Pancreas (tissue), 10 donors: ENCODE results near the gene ATXN10. TPM values are rescaled to one million over a fixed set of nuclear protein-coding genes. Genes with fewer than 3 reads are reported as not detected.

Source experiments
- ATAC-seq, 4 donors: fragments of 200-7000 bp; cut with Tn5 transposase; one replicate each; pipeline versions ENCODE4 v1.8.0 to v1.9.1; 2020; ENCODE audit warnings: mild to moderate bottlenecking in 4 of 4, moderate library complexity in 4 of 4
- DNase-seq, 6 donors: peaks; one replicate each; pipeline ENCODE4 v3.0.0-alpha.2; 2020
- FAIRE-seq: peaks from 2 replicates; lab custom pipeline; 2012; peaks lifted over from hg19 to GRCh38; lab: Jason Lieb, UNC
- H3K27ac ChIP-seq, 4 donors: fragments of 200-600 bp; sonication (generic); 1 replicate in 3 of 4; 2 replicates in 1 of 4; pipeline versions ENCODE4 v1.5.0 to v1.8.0; 2020
- H3K27me3 ChIP-seq, 4 donors: fragments of 200-600 bp; one replicate each; pipeline ENCODE4 v1.8.0; 2021
- H3K36me3 ChIP-seq, 3 donors: fragments of 200-600 bp; sonication (generic) in 1 of 3; one replicate each; pipeline versions ENCODE4 v1.5.0 to v1.8.0; 2020 to 2021
- H3K4me1 ChIP-seq, 3 donors: fragments of 200-600 bp; one replicate each; pipeline ENCODE4 v1.8.0; 2021
- H3K4me3 ChIP-seq, 4 donors: fragments of 200-600 bp; sonication (generic) in 2 of 4; one replicate each; pipeline versions ENCODE4 v1.5.0 to v1.8.0; 2020 to 2021
- H3K9me3 ChIP-seq, 4 donors: fragments of 200-600 bp; one replicate each; pipeline ENCODE4 v1.8.0; 2021
- CTCF ChIP-seq, 4 donors: fragments of 200-600 bp; sonication (generic) in 3 of 4; IDR thresholded peaks; one replicate each; pipeline versions ENCODE4 v1.5.0 to v1.8.0; 2021; ENCODE audit warnings: antibody characterized with exemption in 4 of 4
- WGBS, 2 donors: extraction: QIAGEN DNeasy Blood & Tissue Kit; methylation state at CpG; one replicate each; pipeline ENCODE4 v1.1.7; 2013; 5-methylcytosine and 5-hydroxymethylcytosine counted together
- intact Hi-C, 3 donors: fragments of 100-400 bp; cut with DNase I; formaldehyde crosslinking; loops; one replicate each; pipeline versions ENCODE4 v1.11.1 to v1.14.2; 2022
- polyA plus RNA-seq, 2 donors: library from polyadenylated mRNA; stranded (reverse); fragments of 200-250 nt; gene quantifications; one replicate each; pipeline ENCODE4 v1.2.3, GENCODE V29; 2013
- total RNA-seq, 6 donors: library from RNA; stranded (reverse); fragmentation: NEBNext Ultra II Directional in 4 of 6; extraction: Animal tissue kit (Norgen Biotek cat#: 25700) in 4 of 6; gene quantifications; one replicate each; pipeline versions ENCODE4 v1.2.1 to v1.2.4, GENCODE V29; 2021 to 2023
- donor health status: healthy with polysubstance abuse.
- donor health status: DM: no; HTN: no; CAD: no; lungs with moderate emphysema.
- donor health status: DM: no; HTN: no; CAD: no.
- donor health status: control.
- donor health status: control.
- donor health status: Bipolar disorder and iron deficiency.
- donor health status: DM: yes; HTN: yes; CAD: no.
- donor health status: DM: no; HTN: no; CAD: no.
- donor health status: DM: no; HTN: no; CAD: no.
- donor health status: DM: yes; HTN: yes; CAD: no.

The ATXN10 gene
- total and polyA plus RNA-seq, 8 donors = 19.1 to 75.1 (median 62.4) TPM

- ATAC-seq = no peak
- Histone ChIP-seq H3K9me3 (no peaks in the 10 kb centered on the region), H3K4me3 (no peak overlapping the region), H3K27ac (no peak overlapping the region), H3K27me3 (no peaks in the 10 kb centered on the region), H3K4me1 (no peaks in the 10 kb centered on the region), H3K36me3 (peaks cover 0 to 11% (median 0%) of the 10 kb centered on the region in 3 donors)
- FAIRE-seq = no peak
- TF ChIP-seq CTCF (IDR thresholded peaks at IDR 0.05) = no peak
- 94 to 97% methylated on average over 5 of the region's 5 CpGs for WGBS, 2 donors
- intact Hi-C loops = no loop called here
- no peak for DNase-seq
These were observed 185.9 kb downstream of the ATXN10 start for GRCh38 chr22:45857519-45857918.

GRCh38 chr22:45859231-45860161, 187.9 kb downstream of the ATXN10 start:
- Histone ChIP-seq H3K4me1 (no peaks in the 10 kb centered on the region), H3K4me3 (no peak overlapping the region), H3K27ac (no peak overlapping the region), H3K36me3 (peaks cover 0 to 9% (median 0%) of the 10 kb centered on the region in 3 donors), H3K9me3 (no peaks in the 10 kb centered on the region), H3K27me3 (no peaks in the 10 kb centered on the region)
- DNase-seq = no peak
- WGBS, 2 donors = 88 to 89% methylated on average over 28 of the region's 28 CpGs
- intact Hi-C loops = loop anchor here in 1 of 3 donors (10.0 kb wide), 1 partner anchor 215 kb away; no protein-coding TSS in a partner anchor
- no peak for TF ChIP-seq CTCF (IDR thresholded peaks at IDR 0.05)
- ATAC-seq = peak in 1 of 4 donors; percentile 39
- no peak for FAIRE-seq

GRCh38 chr22:45860201-45860600, 188.6 kb downstream of the ATXN10 start:
- intact Hi-C loops = loop anchor here in 1 of 3 donors (10.0 kb wide), 1 partner anchor 215 kb away; no protein-coding TSS in a partner anchor
- ATAC-seq = no peak
- WGBS, 2 donors = 93 to 95% methylated on average over 17 to 18 of the region's 18 CpGs
- Histone ChIP-seq H3K4me3 (no peak overlapping the region), H3K36me3 (peaks cover 0 to 7% (median 0%) of the 10 kb centered on the region in 3 donors), H3K27me3 (no peaks in the 10 kb centered on the region), H3K27ac (no peak overlapping the region), H3K9me3 (no peaks in the 10 kb centered on the region), H3K4me1 (no peaks in the 10 kb centered on the region)
- no peak for FAIRE-seq
- no peak for TF ChIP-seq CTCF (IDR thresholded peaks at IDR 0.05)
- DNase-seq = no peak

- no peaks in the 10 kb centered on the region for H3K36me3 ChIP-seq
- no peaks in the 10 kb centered on the region for H3K4me1 ChIP-seq
- intact Hi-C loops = loop anchor here in 1 of 3 donors (10.0 kb wide), 1 partner anchor 216 kb away; no protein-coding TSS in a partner anchor
- ATAC-seq = no peak
- WGBS, 2 donors = 63 to 65% methylated on average over 8 of the region's 8 CpGs
- FAIRE-seq = no peak
- H3K4me3 ChIP-seq = no peak overlapping the region
- H3K27ac ChIP-seq = no peak overlapping the region
- no peak for TF ChIP-seq CTCF (IDR thresholded peaks at IDR 0.05)
- no peaks in the 10 kb centered on the region for H3K27me3 ChIP-seq
- no peaks in the 10 kb centered on the region for H3K9me3 ChIP-seq
- DNase-seq = no peak
These were observed 189.6 kb downstream of the ATXN10 start for GRCh38 chr22:45861259-45861658.
